Left ventricle myocardium inferior (tissue), 1 donor: Measurements from ENCODE around the gene ZSWIM2. TPM values are rescaled to one million over a fixed set of nuclear protein-coding genes. Genes with fewer than 3 reads are reported as not detected.
"Not testable (repeated sequence)": the region's sequence is repeated elsewhere in the genome, so short reads cannot be mapped to it uniquely, and the experiment has no call there.

ENCODE experiments used
- DNase-seq: peaks from one replicate; pipeline ENCODE4 v3.0.0-alpha.2; 2020
- H3K27ac ChIP-seq: fragments of 200-600 bp; replicated peaks from 2 replicates; pipeline ENCODE4 v1.8.0; 2021
- H3K27me3 ChIP-seq: fragments of 200-600 bp; 2 replicates; pipeline ENCODE4 v1.8.0; 2021; ENCODE audit warnings: low read depth
- H3K36me3 ChIP-seq: fragments of 200-600 bp; 2 replicates; pipeline ENCODE4 v1.8.0; 2021
- H3K4me1 ChIP-seq: fragments of 200-600 bp; 2 replicates; pipeline ENCODE4 v1.8.0; 2021
- H3K4me3 ChIP-seq: fragments of 200-600 bp; 2 replicates; pipeline ENCODE4 v1.8.0; 2021; ENCODE audit warnings: mild to moderate bottlenecking, moderate library complexity
- H3K9me3 ChIP-seq: fragments of 200-600 bp; replicated peaks from 2 replicates; pipeline ENCODE4 v1.8.0; 2021
- CTCF ChIP-seq: fragments of 200-600 bp; IDR thresholded peaks from 2 replicates; pipeline ENCODE4 v1.8.0; 2021; ENCODE audit warnings: antibody characterized with exemption, mild to moderate bottlenecking, borderline replicate concordance
- intact Hi-C: fragments of 100-400 bp; cut with micrococcal nuclease; formaldehyde crosslinking; loops from one replicate; pipeline ENCODE4 v1.11.0; 2022
- total RNA-seq: library from RNA; stranded (reverse); fragmentation: NEBNext Ultra II Directional; extraction: Animal tissue kit (Norgen Biotek cat#: 25700); gene quantifications from one replicate; pipeline ENCODE4 v1.2.1, GENCODE V29; 2021
- donor health status: DM: no; HTN: yes; CAD: no; lungs with severe emphysema.

ZSWIM2 gene
- total RNA-seq, 1 donor from 2014 or later: not detected

- TF ChIP-seq CTCF: no peak
- H3K36me3 ChIP-seq: no peaks in the 10 kb centered on the region
- H3K4me1 ChIP-seq: no peaks in the 10 kb centered on the region
- intact Hi-C loops: no loop called here
- no peak for DNase-seq
- no peak overlapping the region for H3K4me3 ChIP-seq
- peaks cover 21% of the 10 kb centered on the region for H3K9me3 ChIP-seq
- no peak overlapping the region for H3K27ac ChIP-seq
- H3K27me3 ChIP-seq: no peaks in the 10 kb centered on the region
These were observed 28.7 kb downstream of the ZSWIM2 start for GRCh38 chr2:186820303-186820702.

GRCh38 chr2:186811760-186812159 is 37.2 kb downstream of the ZSWIM2 start:
- H3K27ac ChIP-seq, H3K4me1 ChIP-seq, intact Hi-C loops, H3K36me3 ChIP-seq, H3K4me3 ChIP-seq, H3K27me3 ChIP-seq, DNase-seq: not testable (repeated sequence)
- H3K9me3 ChIP-seq: peaks cover 13% of the 10 kb centered on the region

GRCh38 chr2:186806591-186806990 is 42.4 kb downstream of the ZSWIM2 start:
- DNase-seq: no peak
- no peak for TF ChIP-seq CTCF
- H3K27ac ChIP-seq: no peak overlapping the region
- intact Hi-C loops: no loop called here
- H3K4me3 ChIP-seq: no peak overlapping the region
- H3K4me1 ChIP-seq: no peaks in the 10 kb centered on the region
- H3K36me3 ChIP-seq: no peaks in the 10 kb centered on the region
- H3K27me3 ChIP-seq: no peaks in the 10 kb centered on the region
- H3K9me3 ChIP-seq: peaks cover 19% of the 10 kb centered on the region

- peaks cover 32% of the 10 kb centered on the region for H3K9me3 ChIP-seq
- H3K36me3 ChIP-seq, intact Hi-C loops, H3K4me1 ChIP-seq, H3K27me3 ChIP-seq, DNase-seq, H3K4me3 ChIP-seq, H3K27ac ChIP-seq: not testable (repeated sequence)
These were observed 50.4 kb downstream of the ZSWIM2 start for GRCh38 chr2:186798604-186799003.

GRCh38 chr2:186784930-186785329 is 64.0 kb downstream of the ZSWIM2 start:
- no peaks in the 10 kb centered on the region for H3K4me1 ChIP-seq
- H3K4me3 ChIP-seq: no peak overlapping the region
- DNase-seq: no peak
- no peak for TF ChIP-seq CTCF
- no peaks in the 10 kb centered on the region for H3K27me3 ChIP-seq
- H3K27ac ChIP-seq: no peak overlapping the region
- intact Hi-C loops: no loop called here
- peaks cover 71% of the 10 kb centered on the region for H3K9me3 ChIP-seq
- H3K36me3 ChIP-seq: no peaks in the 10 kb centered on the region

- intact Hi-C loops: no loop called here
These were observed 65.7 kb downstream of the ZSWIM2 start for GRCh38 chr2:186783254-186783653.

More at GRCh38 chr2:186783254-186783653, 65.7 kb downstream of the ZSWIM2 start:
- peaks cover 55% of the 10 kb centered on the region for H3K9me3 ChIP-seq
- H3K27me3 ChIP-seq: no peaks in the 10 kb centered on the region
- DNase-seq: no peak
- no peak for TF ChIP-seq CTCF
- H3K4me1 ChIP-seq: no peaks in the 10 kb centered on the region
- no peaks in the 10 kb centered on the region for H3K36me3 ChIP-seq
- H3K4me3 ChIP-seq: no peak overlapping the region
- H3K27ac ChIP-seq: no peak overlapping the region
